Body of pancreas (tissue), 4 donors: ENCODE data around the gene SRBD1. TPM values are rescaled to one million over a fixed set of nuclear protein-coding genes. Genes with fewer than 3 reads are reported as not detected.

ENCODE experiments used
- ATAC-seq: fragments of 150-250 bp; one replicate; pipeline ENCODE4 v1.9.1; 2016
- DNase-seq, 4 donors: peaks; one replicate each; pipeline ENCODE4 v3.0.0-alpha.2; 2019
- H3K27ac ChIP-seq, 4 donors: fragments of 200-600 bp; sonication (generic); 1 replicate in 3 of 4; 2 replicates in 1 of 4; pipeline versions ENCODE4 v1.5.1 to v1.6.1; 2016 to 2019; ENCODE audit warnings: mild to moderate bottlenecking in 1 of 4, mixed read lengths in 1 of 4, moderate library complexity in 1 of 4
- H3K27me3 ChIP-seq, 2 donors: fragments of 200-600 bp; sonication (generic); one replicate each; pipeline ENCODE4 v1.6.0; 2016; ENCODE audit warnings: mild to moderate bottlenecking in 1 of 2
- H3K36me3 ChIP-seq, 2 donors: fragments of 200-600 bp; sonication (generic); replicated peaks in 1 of 2; 2 replicates each; pipeline ENCODE4 v1.5.1; 2016; ENCODE audit warnings: low read depth in 2 of 2; ENCODE audit not compliant: insufficient read depth in 1 of 2
- H3K4me1 ChIP-seq: fragments of 200-600 bp; sonication (generic); one replicate; pipeline ENCODE4 v1.6.0; 2016
- H3K4me3 ChIP-seq, 2 donors: fragments of 200-600 bp; sonication (generic); 1 replicate in 1 of 2; 2 replicates in 1 of 2; pipeline ENCODE4 v1.5.1; 2016 to 2019
- H3K9me3 ChIP-seq, 3 donors: fragments of 200-600 bp; sonication (generic); 1 replicate in 2 of 3; 2 replicates in 1 of 3; pipeline ENCODE4 v1.5.1; 2016
- CTCF ChIP-seq, 7 experiments: fragments of 450-650 bp in 4 of 7; fragments of 200-600 bp in 3 of 7; sonication (generic) in 3 of 7; IDR thresholded peaks; one replicate each; pipeline ENCODE4 v1.5.1; 2016 to 2019; ENCODE audit warnings: antibody characterized with exemption in 7 of 7
- POLR2A ChIP-seq, 3 donors: fragments of 450-650 bp; IDR thresholded peaks; one replicate each; pipeline ENCODE4 v1.6.1; 2016; ENCODE audit warnings: antibody characterized with exemption in 3 of 3, mild to moderate bottlenecking in 2 of 3
- WGBS, 2 donors: methylation state at CpG; one replicate each; pipeline ENCODE4 v1.1.5; 2017; 5-methylcytosine and 5-hydroxymethylcytosine counted together
- intact Hi-C: fragments of 100-400 bp; cut with DNase I; formaldehyde crosslinking; loops from one replicate; pipeline ENCODE4 v1.15.1; 2023
- total RNA-seq, 2 donors: library from RNA; depleted of rRNA; stranded (reverse); fragments of >200 nt; gene quantifications; one replicate each; pipeline ENCODE4 v1.1.0, GENCODE V29; 2016

Gene SRBD1
- total RNA-seq, 2 donors from 2014 or later, result 14.8 to 21.4 TPM

- WGBS, 2 donors, result 1 to 3% methylated on average over 10 of the region's 10 CpGs
- DNase-seq (no peak), ATAC-seq (no peak)
- intact Hi-C loops, result no loop called here
- H3K27me3 ChIP-seq, result no peaks in the 10 kb centered on the region
- no peaks in the 10 kb centered on the region for H3K9me3 ChIP-seq
- TF ChIP-seq POLR2A (IDR thresholded peaks at IDR 0.05) (no peak), CTCF (IDR thresholded peaks at IDR 0.05) (no peak)
- H3K4me3 ChIP-seq, result peak overlapping the region in 1 of 2 donors; percentile 41
- H3K27ac ChIP-seq, result peak overlapping the region; percentile 97 to 100 (median 99)
- peaks cover 39% of the 10 kb centered on the region for H3K4me1 ChIP-seq
- H3K36me3 ChIP-seq, result no peaks in the 10 kb centered on the region
Measured at GRCh38 chr2:45649462-45649857, 38.4 kb upstream of the SRBD1 start.

GRCh38 chr2:45648636-45649035 lies 37.6 kb upstream of the SRBD1 start:
- intact Hi-C loops, result no loop called here
- Histone ChIP-seq H3K36me3 (no peaks in the 10 kb centered on the region), H3K9me3 (no peaks in the 10 kb centered on the region), H3K27me3 (no peaks in the 10 kb centered on the region), H3K4me3 (no peak overlapping the region), H3K27ac (no peak overlapping the region), H3K4me1 (peaks cover 35% of the 10 kb centered on the region)
- DNase-seq (no peak), ATAC-seq (no peak)
- 44 to 70% methylated on average over 2 of the region's 2 CpGs for WGBS, 2 donors
- TF ChIP-seq POLR2A (IDR thresholded peaks at IDR 0.05) (no peak), CTCF (IDR thresholded peaks at IDR 0.05) (no peak)

GRCh38 chr2:45647986-45648520 lies 37.0 kb upstream of the SRBD1 start:
- Histone ChIP-seq H3K27me3 (no peaks in the 10 kb centered on the region), H3K4me1 (peaks cover 35% of the 10 kb centered on the region), H3K4me3 (no peak overlapping the region), H3K27ac (no peak overlapping the region), H3K36me3 (no peaks in the 10 kb centered on the region), H3K9me3 (no peaks in the 10 kb centered on the region)
- no peak for ATAC-seq
- intact Hi-C loops, result no loop called here
- DNase-seq, result no peak
- TF ChIP-seq POLR2A (IDR thresholded peaks at IDR 0.05) (no peak), CTCF (IDR thresholded peaks at IDR 0.05) (no peak)
- 93% methylated on average over 3 of the region's 3 CpGs for WGBS, 2 donors

- H3K9me3 ChIP-seq, result no peaks in the 10 kb centered on the region
- ATAC-seq (no peak), DNase-seq (no peak)
- H3K4me3 ChIP-seq, result no peak overlapping the region
- H3K27me3 ChIP-seq, result no peaks in the 10 kb centered on the region
- WGBS, 2 donors, result 82 to 92% methylated on average over 9 of the region's 9 CpGs
- no peaks in the 10 kb centered on the region for H3K36me3 ChIP-seq
- H3K27ac ChIP-seq, result no peak overlapping the region
- intact Hi-C loops, result no loop called here
- no peak for TF ChIP-seq CTCF (IDR thresholded peaks at IDR 0.05)
- no peak for TF ChIP-seq POLR2A (IDR thresholded peaks at IDR 0.05)
- peaks cover 29% of the 10 kb centered on the region for H3K4me1 ChIP-seq
Measured at GRCh38 chr2:45647356-45647755, 36.3 kb upstream of the SRBD1 start.

GRCh38 chr2:45646289-45646688 lies 35.2 kb upstream of the SRBD1 start:
- Histone ChIP-seq H3K36me3 (no peaks in the 10 kb centered on the region), H3K27ac (no peak overlapping the region), H3K9me3 (no peaks in the 10 kb centered on the region), H3K4me3 (no peak overlapping the region), H3K4me1 (peaks cover 26% of the 10 kb centered on the region), H3K27me3 (no peaks in the 10 kb centered on the region)
- TF ChIP-seq CTCF (IDR thresholded peaks at IDR 0.05) (no peak), POLR2A (IDR thresholded peaks at IDR 0.05) (no peak)
- DNase-seq (no peak), ATAC-seq (no peak)
- WGBS, 2 donors, result 85 to 91% methylated on average over 2 of the region's 2 CpGs
- intact Hi-C loops, result no loop called here
